SJSA1 (cell line): Measurements from ENCODE around the gene PIK3R1. TPM values are rescaled to one million over a fixed set of nuclear protein-coding genes. Genes with fewer than 3 reads are reported as not detected.

Experiments used
- DNase-seq, 2 experiments: peaks; one replicate each; pipeline ENCODE4 v3.0.0-alpha.2; 2015 to 2020; ENCODE audit warnings: low spot score in 2 of 2, low read depth in 1 of 2
- H3K27ac ChIP-seq: fragments of 250-450 bp; sonication (Bioruptor Pico); 2 replicates; pipeline ENCODE4 v1.5.1; 2020; ENCODE audit warnings: mild to moderate bottlenecking, moderate library complexity
- H3K27me3 ChIP-seq: fragments of 250-450 bp; sonication (Bioruptor Pico); replicated peaks from 2 replicates; pipeline ENCODE4 v1.5.1; 2020; ENCODE audit warnings: mild to moderate bottlenecking, moderate library complexity
- H3K36me3 ChIP-seq: fragments of 250-450 bp; sonication (Bioruptor Pico); 2 replicates; pipeline ENCODE4 v1.5.1; 2020; ENCODE audit warnings: mild to moderate bottlenecking
- H3K4me1 ChIP-seq: fragments of 250-450 bp; sonication (Bioruptor Pico); replicated peaks from 2 replicates; pipeline ENCODE4 v1.6.1; 2021; ENCODE audit warnings: mild to moderate bottlenecking
- H3K4me3 ChIP-seq: fragments of 250-450 bp; sonication (Bioruptor Pico); 2 replicates; pipeline ENCODE4 v1.5.1; 2020; ENCODE audit warnings: mild to moderate bottlenecking
- H3K9me3 ChIP-seq: fragments of 250-450 bp; sonication (Bioruptor Pico); replicated peaks from 2 replicates; pipeline ENCODE4 v1.5.1; 2020; ENCODE audit warnings: mild to moderate bottlenecking
- total RNA-seq: library from RNA; depleted of rRNA; stranded (reverse); fragments of >200 nt; shearing (Covaris generic); gene quantifications from 2 replicates; pipeline ENCODE4 v1.2.3, GENCODE V29; 2014; rRNA removed

Gene PIK3R1
- 7.5 and 12.1 TPM in 2 replicates for total RNA-seq

- Histone ChIP-seq H3K4me3 (peak within 1 kb of the TSS; percentile 94), H3K4me1 (peaks cover 6% of the 10 kb centered on the region), H3K27ac (peak within 1 kb of the TSS; percentile 87), H3K9me3 (0 out of 2 replicates have a peak, but pooled peaks cover 4% of the 10 kb centered on the region), H3K36me3 (peaks cover 10% of the 10 kb centered on the region), H3K27me3 (no peaks in the 10 kb centered on the region)
- DNase-seq = peak; percentile 94
Observed at GRCh38 chr5:68215208-68215897, at the start of gene PIK3R1. PIK3R1 (plus strand) TSS chr5:68215756; CDS start chr5:68226676, 10,920 bp downstream.

- Histone ChIP-seq H3K27me3 (no peaks in the 10 kb centered on the region), H3K27ac (no peak overlapping the region), H3K9me3 (no peaks in the 10 kb centered on the region), H3K4me1 (no peaks in the 10 kb centered on the region), H3K4me3 (no peak overlapping the region), H3K36me3 (no peaks in the 10 kb centered on the region)
- DNase-seq = no peak
Observed at GRCh38 chr5:68167195-68167651, 48.3 kb upstream of the PIK3R1 start.

GRCh38 chr5:68169903-68170302 lies 45.7 kb upstream of the PIK3R1 start:
- Histone ChIP-seq H3K4me3 (no peak overlapping the region), H3K27me3 (no peaks in the 10 kb centered on the region), H3K27ac (no peak overlapping the region), H3K9me3 (no peaks in the 10 kb centered on the region), H3K36me3 (no peaks in the 10 kb centered on the region), H3K4me1 (no peaks in the 10 kb centered on the region)
- no peak for DNase-seq

GRCh38 chr5:68170826-68171558 lies 44.6 kb upstream of the PIK3R1 start:
- H3K27me3 ChIP-seq = no peaks in the 10 kb centered on the region
- H3K9me3 ChIP-seq = no peaks in the 10 kb centered on the region
- no peaks in the 10 kb centered on the region for H3K4me1 ChIP-seq
- H3K27ac ChIP-seq = no peak overlapping the region
- H3K4me3 ChIP-seq = no peak overlapping the region
- no peak for DNase-seq
- no peaks in the 10 kb centered on the region for H3K36me3 ChIP-seq

- no peaks in the 10 kb centered on the region; the same call in 1 of the 2 replicates for H3K9me3 ChIP-seq
- H3K36me3 ChIP-seq = no peaks in the 10 kb centered on the region
- H3K4me1 ChIP-seq = no peaks in the 10 kb centered on the region
- DNase-seq = no peak
- no peak overlapping the region for H3K27ac ChIP-seq
- no peaks in the 10 kb centered on the region for H3K27me3 ChIP-seq
- H3K4me3 ChIP-seq = no peak overlapping the region
Observed at GRCh38 chr5:68172314-68172713, 43.2 kb upstream of the PIK3R1 start.

GRCh38 chr5:68173007-68173406 lies 42.5 kb upstream of the PIK3R1 start:
- no peak overlapping the region for H3K4me3 ChIP-seq
- H3K27ac ChIP-seq = no peak overlapping the region
- no peak for DNase-seq
- H3K36me3 ChIP-seq = no peaks in the 10 kb centered on the region
- H3K9me3 ChIP-seq = no peaks in the 10 kb centered on the region; the same call in 1 of the 2 replicates
- no peaks in the 10 kb centered on the region for H3K4me1 ChIP-seq
- no peaks in the 10 kb centered on the region for H3K27me3 ChIP-seq

- no peak overlapping the region for H3K27ac ChIP-seq
- no peaks in the 10 kb centered on the region; the same call in 1 of the 2 replicates for H3K9me3 ChIP-seq
- H3K36me3 ChIP-seq = no peaks in the 10 kb centered on the region
- H3K4me1 ChIP-seq = no peaks in the 10 kb centered on the region
- no peak for DNase-seq
- no peak overlapping the region for H3K4me3 ChIP-seq
- no peaks in the 10 kb centered on the region for H3K27me3 ChIP-seq
Observed at GRCh38 chr5:68176253-68176652, 39.3 kb upstream of the PIK3R1 start.

GRCh38 chr5:68176802-68177479 lies 38.6 kb upstream of the PIK3R1 start:
- Histone ChIP-seq H3K4me3 (no peak overlapping the region), H3K9me3 (no peaks in the 10 kb centered on the region; the same call in 1 of the 2 replicates), H3K4me1 (no peaks in the 10 kb centered on the region)

GRCh38 chr5:68177676-68178075 lies 37.9 kb upstream of the PIK3R1 start:
- no peaks in the 10 kb centered on the region for H3K27me3 ChIP-seq
- no peak for DNase-seq
- no peak overlapping the region for H3K4me3 ChIP-seq
- no peaks in the 10 kb centered on the region for H3K4me1 ChIP-seq
- H3K9me3 ChIP-seq = no peaks in the 10 kb centered on the region; the same call in 1 of the 2 replicates
- no peak overlapping the region for H3K27ac ChIP-seq
- H3K36me3 ChIP-seq = no peaks in the 10 kb centered on the region

More at GRCh38 chr5:68176802-68177479, 38.6 kb upstream of the PIK3R1 start:
- no peaks in the 10 kb centered on the region for H3K27me3 ChIP-seq
- DNase-seq = no peak
- H3K27ac ChIP-seq = no peak overlapping the region
- no peaks in the 10 kb centered on the region for H3K36me3 ChIP-seq

- H3K4me3 ChIP-seq = no peak overlapping the region
- H3K4me1 ChIP-seq = no peaks in the 10 kb centered on the region
- H3K36me3 ChIP-seq = no peaks in the 10 kb centered on the region
- H3K9me3 ChIP-seq = no peaks in the 10 kb centered on the region; the same call in 1 of the 2 replicates
- H3K27ac ChIP-seq = no peak overlapping the region
- DNase-seq = no peak
- no peaks in the 10 kb centered on the region for H3K27me3 ChIP-seq
Observed at GRCh38 chr5:68178579-68178978, 37.0 kb upstream of the PIK3R1 start.

- Histone ChIP-seq H3K4me1 (no peaks in the 10 kb centered on the region), H3K9me3 (no peaks in the 10 kb centered on the region; the same call in 1 of the 2 replicates), H3K4me3 (no peak overlapping the region), H3K27ac (no peak overlapping the region), H3K27me3 (no peaks in the 10 kb centered on the region), H3K36me3 (no peaks in the 10 kb centered on the region)
- no peak for DNase-seq
Observed at GRCh38 chr5:68180121-68181038, 35.2 kb upstream of the PIK3R1 start.

- Histone ChIP-seq H3K27me3 (no peaks in the 10 kb centered on the region), H3K4me3 (no peak overlapping the region), H3K36me3 (no peaks in the 10 kb centered on the region), H3K4me1 (no peaks in the 10 kb centered on the region), H3K9me3 (no peaks in the 10 kb centered on the region; the same call in 1 of the 2 replicates), H3K27ac (no peak overlapping the region)
- DNase-seq = no peak
Observed at GRCh38 chr5:68181039-68181599, 34.4 kb upstream of the PIK3R1 start.

- Histone ChIP-seq H3K27ac (no peak overlapping the region), H3K36me3 (no peaks in the 10 kb centered on the region), H3K9me3 (no peaks in the 10 kb centered on the region; the same call in 1 of the 2 replicates), H3K4me1 (no peaks in the 10 kb centered on the region), H3K27me3 (no peaks in the 10 kb centered on the region), H3K4me3 (no peak overlapping the region)
- no peak for DNase-seq
Observed at GRCh38 chr5:68182094-68182493, 33.5 kb upstream of the PIK3R1 start.
